Esophagus squamous epithelium (tissue), 5 donors: ENCODE measurements around the gene DAPK2. TPM values are rescaled to one million over a fixed set of nuclear protein-coding genes. Genes with fewer than 3 reads are reported as not detected.

Source experiments
- DNase-seq: peaks from one replicate; lab custom pipeline; 2025; lab: John Stamatoyannopoulos, UW
- H3K27ac ChIP-seq, 4 donors: fragments of 200-600 bp; sonication (generic); one replicate each; pipeline ENCODE4 v1.5.1; 2016 to 2019; ENCODE audit warnings: mild to moderate bottlenecking in 1 of 4
- H3K27me3 ChIP-seq, 4 donors: fragments of 200-600 bp; sonication (generic); 1 replicate in 3 of 4; 2 replicates in 1 of 4; pipeline versions ENCODE4 v1.5.1 to v1.6.0; 2017 to 2021; ENCODE audit warnings: antibody characterized with exemption in 1 of 4
- H3K36me3 ChIP-seq, 3 donors: fragments of 200-600 bp; sonication (generic); one replicate each; pipeline ENCODE4 v1.5.1; 2016 to 2019
- H3K4me1 ChIP-seq, 3 donors: fragments of 200-600 bp; sonication (generic); one replicate each; pipeline ENCODE4 v1.5.1; 2017 to 2019
- H3K4me3 ChIP-seq, 4 donors: fragments of 200-600 bp; sonication (generic); 1 replicate in 3 of 4; 2 replicates in 1 of 4; pipeline ENCODE4 v1.5.1; 2016 to 2019; ENCODE audit warnings: mild to moderate bottlenecking in 2 of 4, moderate library complexity in 1 of 4
- H3K9me3 ChIP-seq, 3 donors: fragments of 200-600 bp; sonication (generic); one replicate each; pipeline ENCODE4 v1.5.1; 2016 to 2019
- POLR2A ChIP-seq, 4 donors: fragments of 450-650 bp; IDR thresholded peaks; one replicate each; pipeline ENCODE4 v1.6.1; 2017; ENCODE audit warnings: antibody characterized with exemption in 4 of 4, mild to moderate bottlenecking in 4 of 4, moderate library complexity in 3 of 4
- WGBS, 2 donors: methylation state at CpG; one replicate each; pipeline ENCODE4 v1.1.5; 2018; 5-methylcytosine and 5-hydroxymethylcytosine counted together
- intact Hi-C: fragments of 100-400 bp; cut with DNase I; formaldehyde crosslinking; loops from one replicate; pipeline ENCODE4 v1.15.0; 2022
- total RNA-seq, 4 donors: library from RNA; depleted of rRNA; stranded (reverse); fragments of >200 nt; gene quantifications; one replicate each; pipeline ENCODE4 v1.1.0, GENCODE V29; 2016
- TF ChIP-seq, protein P1 (sequence below), 6 experiments: fragments of 450-650 bp in 4 of 6; fragments of 200-600 bp in 2 of 6; sonication (generic) in 2 of 6; IDR thresholded peaks; one replicate each; pipeline ENCODE4 v1.5.1; 2016 to 2019; ENCODE audit warnings: antibody characterized with exemption in 6 of 6, mild to moderate bottlenecking in 4 of 6, moderate library complexity in 4 of 6
- donor health status: DM: yes; HTN: yes; CAD: no.

DAPK2 gene
- total RNA-seq, 4 donors from 2014 or later, result 1.9 to 12.9 (median 9.8) TPM

DNA sequence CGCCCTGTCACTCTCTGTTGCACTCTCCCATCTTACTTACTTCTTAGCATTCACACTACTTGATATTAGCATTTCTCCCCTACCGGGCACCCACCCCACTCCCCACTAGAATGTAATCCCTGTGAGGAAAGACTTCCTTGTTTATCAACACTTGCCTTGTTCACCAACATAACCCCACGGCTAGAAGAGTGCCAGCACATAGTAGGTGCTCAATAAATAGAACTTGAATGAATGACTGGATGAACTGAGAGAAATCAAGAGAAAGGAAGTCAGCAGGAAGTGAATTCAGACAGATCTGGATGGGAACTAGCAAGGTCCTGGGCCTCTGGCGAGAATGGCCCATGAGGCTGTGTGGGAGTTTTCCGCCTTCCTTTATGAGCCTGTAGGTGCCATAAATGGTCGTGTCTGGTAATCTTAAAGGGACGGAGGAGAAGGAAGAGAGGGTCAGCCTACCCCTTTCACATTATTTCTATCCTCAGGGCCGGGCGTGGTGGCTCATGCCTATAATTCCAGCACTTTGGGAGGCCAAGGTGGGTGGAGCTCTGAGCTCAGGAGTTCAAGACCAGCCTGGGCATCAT is 170.1 kb downstream of the DAPK2 start:
- DNase-seq, result no peak
- H3K4me3 ChIP-seq, result no peak overlapping the region
- intact Hi-C loops, result no loop called here
- H3K27me3 ChIP-seq, result no peaks in the 10 kb centered on the region
- H3K9me3 ChIP-seq, result no peaks in the 10 kb centered on the region
- H3K27ac ChIP-seq, result no peak overlapping the region
- no peaks in the 10 kb centered on the region for H3K4me1 ChIP-seq
- TF ChIP-seq, protein P1, sequence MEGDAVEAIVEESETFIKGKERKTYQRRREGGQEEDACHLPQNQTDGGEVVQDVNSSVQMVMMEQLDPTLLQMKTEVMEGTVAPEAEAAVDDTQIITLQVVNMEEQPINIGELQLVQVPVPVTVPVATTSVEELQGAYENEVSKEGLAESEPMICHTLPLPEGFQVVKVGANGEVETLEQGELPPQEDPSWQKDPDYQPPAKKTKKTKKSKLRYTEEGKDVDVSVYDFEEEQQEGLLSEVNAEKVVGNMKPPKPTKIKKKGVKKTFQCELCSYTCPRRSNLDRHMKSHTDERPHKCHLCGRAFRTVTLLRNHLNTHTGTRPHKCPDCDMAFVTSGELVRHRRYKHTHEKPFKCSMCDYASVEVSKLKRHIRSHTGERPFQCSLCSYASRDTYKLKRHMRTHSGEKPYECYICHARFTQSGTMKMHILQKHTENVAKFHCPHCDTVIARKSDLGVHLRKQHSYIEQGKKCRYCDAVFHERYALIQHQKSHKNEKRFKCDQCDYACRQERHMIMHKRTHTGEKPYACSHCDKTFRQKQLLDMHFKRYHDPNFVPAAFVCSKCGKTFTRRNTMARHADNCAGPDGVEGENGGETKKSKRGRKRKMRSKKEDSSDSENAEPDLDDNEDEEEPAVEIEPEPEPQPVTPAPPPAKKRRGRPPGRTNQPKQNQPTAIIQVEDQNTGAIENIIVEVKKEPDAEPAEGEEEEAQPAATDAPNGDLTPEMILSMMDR (IDR thresholded peaks at IDR 0.05), result no peak
- TF ChIP-seq POLR2A (IDR thresholded peaks at IDR 0.05), result no peak
- no peaks in the 10 kb centered on the region for H3K36me3 ChIP-seq
- WGBS, 2 donors, result 59 to 85% methylated on average over 6 to 9 of the region's 9 CpGs

DNA sequence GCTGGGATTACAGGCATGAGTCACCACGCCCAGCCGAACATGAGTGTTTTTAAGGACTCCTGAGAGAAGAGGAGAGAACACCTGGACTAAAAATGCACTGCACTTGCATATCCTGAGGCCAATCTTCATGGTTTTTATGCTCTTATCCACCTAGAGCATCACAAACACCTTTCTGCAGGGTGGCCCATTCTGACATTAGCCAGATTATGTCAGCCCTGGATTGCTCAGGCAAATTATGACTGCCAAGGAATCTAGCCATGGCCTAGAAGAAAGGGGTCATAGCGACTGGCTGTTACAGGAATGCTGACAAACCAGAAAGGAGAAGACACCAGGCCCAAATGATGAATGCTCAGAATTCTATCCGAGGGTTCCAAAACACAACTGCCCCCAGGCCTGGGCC is 171.7 kb downstream of the DAPK2 start:
- intact Hi-C loops, result no loop called here

DNA sequence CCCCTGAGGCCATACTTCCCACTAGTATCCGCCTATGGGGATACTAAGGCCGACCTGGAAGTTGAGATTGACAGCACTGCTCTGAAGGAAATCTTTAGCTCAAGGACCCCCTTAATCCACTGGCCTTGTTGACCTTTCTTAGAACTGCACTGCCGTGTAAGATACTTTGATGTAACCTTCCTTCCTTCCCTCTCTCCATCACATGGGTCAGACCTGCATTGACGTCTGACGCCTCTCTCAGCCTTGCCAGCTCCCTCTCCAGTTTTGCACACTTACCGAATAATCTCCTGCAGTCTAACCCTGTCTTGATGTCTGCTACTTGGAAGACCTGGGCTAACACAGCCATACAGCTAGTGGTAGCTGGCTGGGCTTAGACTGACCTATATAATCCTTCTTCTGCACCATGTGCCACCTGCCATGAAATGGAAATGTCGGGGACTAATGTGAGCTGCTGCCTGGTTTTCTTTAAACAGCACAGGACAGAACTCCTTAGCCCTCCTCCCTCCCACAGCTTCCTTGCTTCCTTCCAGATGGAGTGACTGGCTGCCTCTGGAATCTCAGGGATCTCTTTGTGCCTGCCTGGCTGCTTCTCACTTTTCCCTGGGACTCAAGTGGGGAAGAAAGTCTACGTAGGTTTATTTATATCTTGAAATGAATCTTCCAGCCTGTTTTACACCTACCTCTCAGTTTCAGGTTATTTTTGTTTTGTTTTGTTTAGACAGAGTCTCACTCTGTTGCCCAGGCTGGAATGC is 173.3 kb downstream of the DAPK2 start:
- 81 to 84% methylated on average over 8 of the region's 8 CpGs for WGBS, 2 donors
- H3K4me1 ChIP-seq, result no peaks in the 10 kb centered on the region
- H3K36me3 ChIP-seq, result no peaks in the 10 kb centered on the region
- no peak overlapping the region for H3K4me3 ChIP-seq
- no peaks in the 10 kb centered on the region for H3K9me3 ChIP-seq
- no peak for DNase-seq
- no peak overlapping the region for H3K27ac ChIP-seq
- intact Hi-C loops, result no loop called here
- no peaks in the 10 kb centered on the region for H3K27me3 ChIP-seq
- TF ChIP-seq POLR2A (IDR thresholded peaks at IDR 0.05), result no peak
- TF ChIP-seq, protein P1 (IDR thresholded peaks at IDR 0.05), result no peak

More for the DNA sequence above, 171.7 kb downstream of the DAPK2 start:
- H3K9me3 ChIP-seq, result no peaks in the 10 kb centered on the region
- H3K27ac ChIP-seq, result no peak overlapping the region
- 31 to 38% methylated on average over 1 to 4 of the region's 4 CpGs for WGBS, 2 donors
- no peak for DNase-seq
- no peaks in the 10 kb centered on the region for H3K4me1 ChIP-seq
- no peak overlapping the region for H3K4me3 ChIP-seq
- H3K36me3 ChIP-seq, result no peaks in the 10 kb centered on the region
- no peaks in the 10 kb centered on the region for H3K27me3 ChIP-seq
- no peak for TF ChIP-seq POLR2A (IDR thresholded peaks at IDR 0.05)
- TF ChIP-seq, protein P1 (IDR thresholded peaks at IDR 0.05), result no peak

DNA sequence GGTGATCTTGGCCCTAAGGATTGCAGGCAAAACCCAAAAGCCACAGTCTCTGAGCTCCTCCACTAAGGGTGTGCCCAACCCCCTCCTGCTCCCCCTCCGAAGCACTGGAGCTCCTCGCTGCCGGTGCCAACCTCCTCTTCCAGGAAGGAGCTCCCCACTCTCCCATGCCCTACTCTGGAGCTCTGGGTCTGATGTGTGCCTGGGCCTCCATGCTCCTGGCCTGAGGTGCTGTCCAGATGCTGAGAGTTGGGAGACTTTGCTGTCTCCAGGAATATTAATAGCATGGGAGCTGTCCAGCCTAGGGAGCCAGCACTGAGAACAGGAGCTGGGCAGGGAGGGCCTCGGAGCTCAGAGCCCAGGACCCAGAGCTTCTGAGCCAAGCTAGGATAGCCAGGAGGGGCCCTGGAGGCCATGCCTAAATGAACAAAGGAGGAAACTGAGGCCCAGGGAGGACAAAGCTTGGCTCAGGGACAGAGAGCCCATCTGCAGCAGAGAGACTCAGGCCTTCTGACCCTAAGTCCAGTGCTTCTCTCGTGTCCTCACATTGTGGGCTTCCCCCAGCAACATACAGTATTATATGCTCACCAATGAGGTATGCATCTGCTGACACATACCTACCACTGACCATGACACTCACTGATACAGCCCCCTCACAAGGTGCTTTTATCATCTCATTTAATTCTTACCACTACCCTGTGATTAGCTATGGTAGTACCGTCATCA is 175.6 kb downstream of the DAPK2 start:
- TF ChIP-seq, protein P1 (IDR thresholded peaks at IDR 0.05), result no peak
- TF ChIP-seq POLR2A (IDR thresholded peaks at IDR 0.05), result no peak
- Histone ChIP-seq H3K36me3 (no peaks in the 10 kb centered on the region), H3K4me1 (no peaks in the 10 kb centered on the region), H3K9me3 (no peaks in the 10 kb centered on the region), H3K27me3 (no peaks in the 10 kb centered on the region), H3K4me3 (no peak overlapping the region), H3K27ac (no peak overlapping the region)
- intact Hi-C loops, result no loop called here
- WGBS, 2 donors, result 79 to 91% methylated on average over 2 to 3 of the region's 6 CpGs
- DNase-seq, result no peak

DNA sequence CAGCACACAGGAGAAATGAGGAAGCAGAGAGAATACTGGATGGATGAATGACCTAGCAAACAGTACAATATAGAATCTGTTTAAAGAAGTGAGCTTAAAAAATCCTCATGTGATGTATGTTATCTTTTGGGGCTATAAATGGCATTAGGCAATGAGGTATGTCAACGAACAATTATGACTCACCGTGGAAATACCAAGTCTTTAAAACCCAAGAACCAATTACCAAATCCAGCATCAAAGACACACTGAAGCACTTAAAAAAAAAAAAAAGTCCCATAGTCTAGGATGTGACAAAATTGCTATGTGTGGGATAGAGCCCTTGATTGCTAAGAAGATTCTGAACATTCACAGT is 176.3 kb downstream of the DAPK2 start:
- no peaks in the 10 kb centered on the region for H3K27me3 ChIP-seq
- H3K4me3 ChIP-seq, result no peak overlapping the region
- WGBS, 2 donors, result 12 to 14% methylated on average over 2 of the region's 2 CpGs
- H3K36me3 ChIP-seq, result no peaks in the 10 kb centered on the region
- H3K27ac ChIP-seq, result no peak overlapping the region
- intact Hi-C loops, result no loop called here
- no peaks in the 10 kb centered on the region for H3K9me3 ChIP-seq
- no peaks in the 10 kb centered on the region for H3K4me1 ChIP-seq
- DNase-seq, result no peak
- no peak for TF ChIP-seq POLR2A (IDR thresholded peaks at IDR 0.05)
- TF ChIP-seq, protein P1 (IDR thresholded peaks at IDR 0.05), result no peak
